ENCODE measurements around the gene MYEOV.

MYEOV gene

GRCh38 chr11:69263736-69264052 is 30.3 kb upstream of the MYEOV start:
- no peak for DNase-seq (ENCODE audit: low read depth, low spot score)
- no peak overlapping the region for H3K4me3 ChIP-seq (ENCODE audit: low read length)

- H3K4me3 ChIP-seq (ENCODE audit: low read length): no peak overlapping the region
Measured at GRCh38 chr11:69264486-69264885, 29.5 kb upstream of the MYEOV start.

DNA sequence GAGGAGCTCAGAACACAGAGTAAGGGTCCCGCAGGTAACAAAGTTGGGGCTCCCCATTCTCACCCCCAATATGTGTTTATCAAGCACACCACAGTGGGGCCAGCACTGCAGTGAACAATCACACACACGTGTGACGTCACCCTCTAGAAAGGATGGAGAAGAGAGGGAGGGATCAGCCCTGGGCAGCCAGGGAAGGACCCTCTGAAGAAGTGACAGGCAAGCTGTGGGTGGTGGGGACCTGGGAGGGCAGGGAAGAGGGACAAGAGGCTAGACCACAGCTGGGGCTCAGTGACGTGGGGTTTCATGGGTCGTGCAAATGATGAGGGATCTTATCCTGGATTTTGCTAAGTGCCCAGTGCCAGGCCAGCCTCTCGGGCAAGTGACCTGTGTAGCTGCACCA is 28.7 kb upstream of the MYEOV start:
- no peak for DNase-seq (ENCODE audit: low read depth, low spot score)
- H3K4me3 ChIP-seq (ENCODE audit: low read length): no peak overlapping the region

More at GRCh38 chr11:69264486-69264885, 29.5 kb upstream of the MYEOV start:
- DNase-seq (ENCODE audit: low read depth, low spot score): no peak

- no peak for DNase-seq (ENCODE audit: low read depth, low spot score)
- no peak overlapping the region for H3K4me3 ChIP-seq (ENCODE audit: low read length)
Measured at GRCh38 chr11:69265911-69266510, 27.9 kb upstream of the MYEOV start.

GRCh38 chr11:69267395-69267805 is 26.6 kb upstream of the MYEOV start:
- H3K4me3 ChIP-seq (ENCODE audit: low read length): no peak overlapping the region
- no peak for DNase-seq (ENCODE audit: low read depth, low spot score)

GRCh38 chr11:69268911-69269310 is 25.0 kb upstream of the MYEOV start:
- no peak overlapping the region for H3K4me3 ChIP-seq (ENCODE audit: low read length)
- no peak for DNase-seq (ENCODE audit: low read depth, low spot score)

DNA sequence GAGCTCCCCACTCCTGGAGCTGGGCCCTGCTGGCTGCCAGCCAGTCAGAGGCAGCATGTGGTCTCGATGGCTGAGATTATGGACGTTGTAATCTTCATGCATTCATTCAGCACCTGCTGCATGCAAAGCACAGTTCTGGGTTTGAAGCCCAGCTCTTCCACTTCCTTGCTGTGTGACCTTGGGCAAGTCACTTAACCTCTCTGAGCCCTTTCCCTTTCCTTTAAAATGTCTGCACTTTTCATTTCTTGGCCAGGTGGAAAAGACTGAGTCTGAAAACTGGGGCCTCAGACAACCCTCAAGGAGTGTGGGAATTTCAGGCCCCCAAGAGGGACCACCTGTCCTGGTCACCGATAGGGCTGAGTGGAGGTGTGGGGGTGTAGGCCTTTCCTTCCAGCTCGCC is 24.6 kb upstream of the MYEOV start:
- no peak overlapping the region for H3K4me3 ChIP-seq (ENCODE audit: low read length)
- no peak for DNase-seq (ENCODE audit: low read depth, low spot score)

- H3K4me3 ChIP-seq (ENCODE audit: low read length): no peak overlapping the region
- DNase-seq (ENCODE audit: low read depth, low spot score): no peak
Measured at GRCh38 chr11:69269926-69270697, 23.8 kb upstream of the MYEOV start.

GRCh38 chr11:69270941-69271340 is 23.0 kb upstream of the MYEOV start:
- DNase-seq (ENCODE audit: low read depth, low spot score): no peak
- no peak overlapping the region for H3K4me3 ChIP-seq (ENCODE audit: low read length)

DNA sequence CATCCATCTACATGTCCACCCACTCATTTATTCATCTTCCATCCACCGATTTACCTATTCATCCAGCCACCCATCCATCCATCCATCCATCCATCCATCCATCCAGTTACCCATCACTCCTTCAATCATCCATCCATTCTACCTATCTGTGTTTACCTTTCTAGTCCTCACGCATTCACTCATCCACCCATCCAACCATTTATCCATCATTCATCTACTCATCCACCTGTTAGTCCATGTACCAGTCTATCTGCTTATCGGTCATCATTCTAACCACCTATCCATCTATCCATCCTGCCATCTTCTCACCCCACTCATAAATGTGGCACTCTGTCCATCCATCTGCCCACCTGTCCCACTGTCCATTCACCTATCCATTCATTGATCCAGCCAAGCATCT is 21.9 kb upstream of the MYEOV start:
- H3K4me3 ChIP-seq (ENCODE audit: low read length): no peak overlapping the region
- DNase-seq (ENCODE audit: low read depth, low spot score): no peak

- DNase-seq (ENCODE audit: low read depth, low spot score): no peak
- no peak overlapping the region for H3K4me3 ChIP-seq (ENCODE audit: low read length)
Measured at GRCh38 chr11:69272831-69273485, 21.0 kb upstream of the MYEOV start.

DNA sequence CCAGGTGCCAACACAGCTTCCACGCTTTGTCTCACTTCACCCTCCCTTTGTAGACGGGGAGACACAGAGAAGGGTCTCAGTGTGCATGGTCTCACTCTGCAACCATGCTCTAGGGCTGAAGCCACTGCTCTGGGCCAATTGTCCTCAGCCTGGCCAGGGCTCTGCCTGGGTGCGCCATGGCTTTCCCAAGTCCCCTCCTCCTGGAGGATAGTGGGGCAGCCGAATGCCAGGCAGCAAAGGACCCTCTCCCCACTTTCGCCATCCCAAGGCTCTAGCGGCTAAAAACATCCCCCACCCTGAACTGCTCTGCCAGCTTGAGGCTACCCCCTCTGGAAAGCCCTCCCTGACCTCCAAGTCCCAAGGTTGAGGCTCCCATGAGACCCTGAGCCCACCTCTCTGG is 20.4 kb upstream of the MYEOV start:
- no peak for DNase-seq (ENCODE audit: low read depth, low spot score)
- no peak overlapping the region for H3K4me3 ChIP-seq (ENCODE audit: low read length)

- DNase-seq (ENCODE audit: low read depth, low spot score): no peak
- H3K4me3 ChIP-seq (ENCODE audit: low read length): no peak overlapping the region
Measured at GRCh38 chr11:69274531-69275016, 19.4 kb upstream of the MYEOV start.

- no peak overlapping the region for H3K4me3 ChIP-seq (ENCODE audit: low read length)
- DNase-seq (ENCODE audit: low read depth, low spot score): no peak
Measured at GRCh38 chr11:69275178-69275577, 18.8 kb upstream of the MYEOV start.

DNA sequence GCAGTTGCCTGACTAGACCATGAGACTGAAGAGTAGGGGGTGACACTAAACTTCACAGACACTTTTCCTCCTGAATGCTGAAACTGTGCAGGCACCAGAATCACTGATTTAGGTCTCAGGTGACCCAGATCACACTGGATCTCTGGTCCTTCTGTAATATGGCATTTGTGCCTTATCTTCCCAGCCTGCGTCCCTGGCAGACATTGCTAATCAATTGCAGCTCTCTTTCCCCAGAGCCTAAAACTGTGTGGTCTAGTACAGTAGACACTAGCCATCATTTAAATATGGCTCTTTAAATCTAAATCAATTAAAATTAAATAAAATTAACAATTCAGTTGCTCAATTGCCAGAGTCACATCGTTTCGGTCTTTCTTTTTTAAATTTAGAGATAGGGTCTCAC is 17.8 kb upstream of the MYEOV start:
- H3K4me3 ChIP-seq (ENCODE audit: low read length): no peak overlapping the region
- DNase-seq (ENCODE audit: low read depth, low spot score): no peak

- no peak for DNase-seq (ENCODE audit: low read depth, low spot score)
- no peak overlapping the region for H3K4me3 ChIP-seq (ENCODE audit: low read length)
Measured at GRCh38 chr11:69277074-69277809, 16.7 kb upstream of the MYEOV start.

- DNase-seq (ENCODE audit: low read depth, low spot score): no peak
- H3K4me3 ChIP-seq (ENCODE audit: low read length): no peak overlapping the region
Measured at GRCh38 chr11:69278091-69278867, 15.7 kb upstream of the MYEOV start.

- H3K4me3 ChIP-seq (ENCODE audit: low read length): no peak overlapping the region
- DNase-seq (ENCODE audit: low read depth, low spot score): no peak
Measured at GRCh38 chr11:69280451-69280850, 13.5 kb upstream of the MYEOV start.

DNA sequence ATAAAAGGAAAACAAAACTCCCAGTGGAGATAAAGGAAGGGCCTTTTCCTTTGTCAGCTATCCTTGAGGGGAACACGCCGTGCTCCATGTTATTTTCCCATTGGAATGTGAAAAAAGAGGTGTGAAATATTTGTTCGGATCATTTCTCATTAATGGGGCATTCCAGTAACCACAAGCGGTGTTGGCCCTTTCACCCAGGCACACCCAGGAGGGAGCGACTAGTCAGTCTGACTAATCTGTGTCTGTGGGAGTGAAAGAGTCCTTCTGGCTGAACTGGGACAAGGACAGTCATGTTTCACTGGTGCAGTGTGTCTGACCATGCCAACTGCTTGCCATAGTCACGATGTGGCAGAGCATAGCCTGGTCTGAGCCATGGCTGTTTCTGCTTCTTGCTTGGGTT is 13.0 kb upstream of the MYEOV start:
- DNase-seq (ENCODE audit: low read depth, low spot score): no peak
- no peak overlapping the region for H3K4me3 ChIP-seq (ENCODE audit: low read length)
